ENCODE data around the gene PPP2R2C. TPM values are rescaled to one million over a fixed set of nuclear protein-coding genes. Genes with fewer than 3 reads are reported as not detected.

PPP2R2C gene
- total RNA-seq, 4 donors from 2014 or later: 0.47 to 4.6 (median 1.0) TPM

DNA sequence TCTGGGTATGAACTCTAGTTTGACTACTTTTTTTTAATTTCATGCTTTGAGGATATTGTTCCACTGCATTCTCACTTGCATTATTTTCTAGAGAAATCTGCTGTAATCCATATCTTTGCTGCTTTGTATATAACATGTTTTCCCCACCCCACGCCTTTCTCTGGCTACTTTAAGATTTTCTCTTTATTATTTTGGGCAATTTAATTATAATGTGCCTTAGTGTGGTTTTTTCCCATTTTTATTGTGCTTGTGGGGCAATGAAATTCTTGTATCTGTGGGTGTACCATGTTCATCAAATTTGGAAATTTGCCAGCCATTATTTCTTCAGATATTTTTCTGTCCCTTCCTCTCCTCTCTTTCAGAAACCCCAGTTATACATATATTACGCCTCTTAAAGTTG lies 15.1 kb upstream of the PPP2R2C start:
- ATAC-seq: no peak
- TF ChIP-seq, protein P1, sequence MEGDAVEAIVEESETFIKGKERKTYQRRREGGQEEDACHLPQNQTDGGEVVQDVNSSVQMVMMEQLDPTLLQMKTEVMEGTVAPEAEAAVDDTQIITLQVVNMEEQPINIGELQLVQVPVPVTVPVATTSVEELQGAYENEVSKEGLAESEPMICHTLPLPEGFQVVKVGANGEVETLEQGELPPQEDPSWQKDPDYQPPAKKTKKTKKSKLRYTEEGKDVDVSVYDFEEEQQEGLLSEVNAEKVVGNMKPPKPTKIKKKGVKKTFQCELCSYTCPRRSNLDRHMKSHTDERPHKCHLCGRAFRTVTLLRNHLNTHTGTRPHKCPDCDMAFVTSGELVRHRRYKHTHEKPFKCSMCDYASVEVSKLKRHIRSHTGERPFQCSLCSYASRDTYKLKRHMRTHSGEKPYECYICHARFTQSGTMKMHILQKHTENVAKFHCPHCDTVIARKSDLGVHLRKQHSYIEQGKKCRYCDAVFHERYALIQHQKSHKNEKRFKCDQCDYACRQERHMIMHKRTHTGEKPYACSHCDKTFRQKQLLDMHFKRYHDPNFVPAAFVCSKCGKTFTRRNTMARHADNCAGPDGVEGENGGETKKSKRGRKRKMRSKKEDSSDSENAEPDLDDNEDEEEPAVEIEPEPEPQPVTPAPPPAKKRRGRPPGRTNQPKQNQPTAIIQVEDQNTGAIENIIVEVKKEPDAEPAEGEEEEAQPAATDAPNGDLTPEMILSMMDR (IDR thresholded peaks at IDR 0.05): no peak
- TF ChIP-seq POLR2AphosphoS5 (IDR thresholded peaks at IDR 0.05) (no peak), EP300 (IDR thresholded peaks at IDR 0.05) (no peak), POLR2A (IDR thresholded peaks at IDR 0.05) (no peak)
- H3K4me3 ChIP-seq: no peak overlapping the region
- H3K27me3 ChIP-seq: peaks cover 19% of the 10 kb centered on the region
- no peaks in the 10 kb centered on the region for H3K4me1 ChIP-seq
- no peaks in the 10 kb centered on the region for H3K36me3 ChIP-seq
- peaks cover 0 to 59% (median 2%) of the 10 kb centered on the region in 3 donors for H3K9me3 ChIP-seq
- WGBS, 2 donors (ENCODE audit: low coverage in 1 of 2): 48 to 50% methylated on average over 2 of the region's 2 CpGs
- no peak overlapping the region for H3K27ac ChIP-seq

DNA sequence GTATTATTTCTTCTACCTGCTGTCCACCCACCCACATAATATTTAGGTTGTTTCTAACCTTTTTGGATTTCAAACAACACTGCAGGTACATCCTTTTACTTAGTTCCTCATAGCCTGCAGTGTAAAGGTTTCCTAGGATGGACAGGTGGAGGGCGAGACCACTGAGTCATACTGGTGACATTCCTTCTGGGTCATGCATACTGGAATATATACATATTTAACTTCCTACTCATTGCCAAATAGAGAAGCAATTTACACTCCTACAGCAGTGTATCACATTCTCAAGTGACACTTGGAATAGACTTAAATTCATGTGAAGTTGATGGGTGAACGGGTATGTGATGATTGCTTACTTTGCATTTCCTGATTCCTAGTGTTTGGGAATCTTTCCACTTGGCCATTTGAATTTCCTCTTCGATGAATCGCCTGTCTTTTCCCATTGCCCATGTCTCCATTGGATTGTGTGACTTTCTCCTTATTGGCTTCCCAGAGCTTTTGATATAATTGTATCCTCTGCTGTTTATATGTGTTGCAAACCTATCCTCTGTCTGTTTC lies 8.2 kb upstream of the PPP2R2C start:
- TF ChIP-seq POLR2AphosphoS5 (IDR thresholded peaks at IDR 0.05): no peak
- Histone ChIP-seq H3K9me3 (peaks cover 0 to 19% (median 2%) of the 10 kb centered on the region in 3 donors), H3K36me3 (no peaks in the 10 kb centered on the region), H3K27ac (no peak overlapping the region), H3K4me3 (no peak overlapping the region), H3K4me1 (no peaks in the 10 kb centered on the region), H3K27me3 (peaks cover 59% of the 10 kb centered on the region)
- no peak for ATAC-seq
- WGBS, 2 donors (ENCODE audit: low coverage in 1 of 2): 50 to 65% methylated on average over 4 of the region's 4 CpGs

DNA sequence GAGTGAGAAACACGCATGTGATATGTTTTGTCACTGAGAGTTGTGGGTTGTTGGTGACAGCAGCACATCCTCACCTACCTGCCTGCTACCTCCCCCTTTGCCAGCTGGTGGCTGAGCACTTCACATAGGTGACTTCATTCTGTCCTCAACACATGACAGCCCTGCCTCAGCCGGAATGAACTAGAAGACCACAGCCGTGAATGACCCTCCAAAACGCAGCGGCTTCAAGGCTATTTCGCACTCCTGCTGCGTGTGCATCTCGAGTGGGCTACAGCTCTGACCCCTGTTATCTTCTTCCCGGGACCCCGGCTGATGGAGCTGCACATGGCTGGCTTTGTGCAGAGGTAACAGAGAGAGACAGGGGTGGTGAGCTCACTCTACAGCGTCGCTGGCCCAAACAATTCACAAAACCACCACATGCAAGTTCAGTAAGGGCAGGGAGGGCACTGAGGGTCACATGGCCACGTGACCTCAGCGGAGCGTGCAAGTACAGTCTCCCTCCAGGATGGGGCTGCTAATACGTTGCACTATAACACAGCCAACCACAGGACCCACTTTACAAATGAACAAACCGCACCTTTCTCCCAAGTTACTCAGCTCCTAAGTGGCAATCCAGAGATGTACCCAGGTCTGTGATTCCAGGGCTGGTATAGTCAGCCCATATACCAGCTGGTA lies 6.3 kb upstream of the PPP2R2C start:
- WGBS, 2 donors (ENCODE audit: low coverage in 1 of 2): 51 to 80% methylated on average over 2 to 9 of the region's 17 CpGs
- Histone ChIP-seq H3K4me3 (no peak overlapping the region), H3K9me3 (peaks cover 0 to under 1% (median under 1%) of the 10 kb centered on the region in 3 donors), H3K27ac (no peak overlapping the region), H3K4me1 (no peaks in the 10 kb centered on the region), H3K27me3 (peaks cover 79% of the 10 kb centered on the region), H3K36me3 (no peaks in the 10 kb centered on the region)
- no peak for ATAC-seq
- no peak for TF ChIP-seq POLR2AphosphoS5 (IDR thresholded peaks at IDR 0.05)
- TF ChIP-seq, protein P1 (IDR thresholded peaks at IDR 0.05): no peak
- no peak for TF ChIP-seq EP300 (IDR thresholded peaks at IDR 0.05)
- TF ChIP-seq POLR2A (IDR thresholded peaks at IDR 0.05): no peak

DNA sequence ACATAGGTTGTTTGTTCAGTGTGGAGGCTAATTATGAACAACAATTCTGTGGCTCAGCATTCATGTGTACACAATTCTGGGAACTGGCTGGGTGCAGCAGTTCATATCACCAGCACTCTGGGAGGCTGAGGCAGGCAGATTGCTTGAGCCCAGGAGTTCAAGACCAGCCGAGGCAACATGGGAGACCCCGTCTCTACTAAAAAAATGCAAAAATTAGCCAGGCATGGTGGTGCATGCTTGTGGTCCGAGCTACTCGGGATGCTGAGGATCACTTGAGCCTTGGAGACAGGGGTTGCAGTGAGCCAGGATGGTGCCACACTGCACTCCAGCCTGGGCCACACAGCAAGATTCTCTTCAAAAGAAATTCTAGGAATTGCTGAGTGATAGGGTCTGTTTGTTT lies 4.5 kb upstream of the PPP2R2C start:
- peaks cover 86% of the 10 kb centered on the region for H3K27me3 ChIP-seq
- no peaks in the 10 kb centered on the region for H3K9me3 ChIP-seq
- H3K27ac ChIP-seq: no peak overlapping the region
- 85% methylated on average over 4 of the region's 4 CpGs; no CpG with 5 or more reads in 1 of the 2 donors for WGBS, 2 donors (ENCODE audit: low coverage in 1 of 2)
- H3K4me1 ChIP-seq: peaks cover 0 to 7% (median 0%) of the 10 kb centered on the region in 3 donors
- TF ChIP-seq EP300 (IDR thresholded peaks at IDR 0.05): no peak
- TF ChIP-seq POLR2AphosphoS5 (IDR thresholded peaks at IDR 0.05): no peak
- TF ChIP-seq, protein P1 (IDR thresholded peaks at IDR 0.05): no peak
- TF ChIP-seq POLR2A (IDR thresholded peaks at IDR 0.05): no peak
- no peak for ATAC-seq
- no peaks in the 10 kb centered on the region for H3K36me3 ChIP-seq
- no peak overlapping the region for H3K4me3 ChIP-seq

DNA sequence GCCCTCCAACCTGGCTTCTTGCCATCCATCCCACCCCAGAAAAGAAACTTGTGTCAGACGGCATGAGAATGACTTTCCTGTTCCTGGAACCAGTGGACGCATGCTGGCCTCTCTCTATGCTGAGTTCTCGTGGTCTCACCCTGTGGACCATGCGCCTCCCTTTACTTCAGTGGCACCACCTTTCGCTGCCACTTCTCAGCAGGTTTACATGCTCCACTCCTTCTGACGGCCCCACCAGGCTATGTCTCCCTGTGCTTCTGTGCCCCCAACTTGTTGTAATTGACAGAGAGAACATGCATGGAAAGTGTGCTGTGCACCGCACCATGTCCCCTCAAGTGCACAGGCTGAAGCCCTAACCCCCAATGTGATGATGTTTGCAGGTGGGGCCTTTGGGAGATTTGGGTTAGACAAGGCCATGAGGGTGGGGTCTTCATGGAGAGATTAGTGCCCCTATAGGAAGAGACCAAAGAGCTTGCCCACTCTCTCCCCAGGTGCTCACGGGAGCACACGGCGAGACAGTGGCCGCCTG lies 3.1 kb upstream of the PPP2R2C start:
- Histone ChIP-seq H3K9me3 (no peaks in the 10 kb centered on the region), H3K27ac (no peak overlapping the region), H3K4me1 (peaks cover 0 to 20% (median 4%) of the 10 kb centered on the region in 3 donors), H3K36me3 (no peaks in the 10 kb centered on the region), H3K4me3 (no peak overlapping the region), H3K27me3 (peaks cover 96% of the 10 kb centered on the region)
- ATAC-seq: no peak
- TF ChIP-seq POLR2AphosphoS5 (IDR thresholded peaks at IDR 0.05): no peak
- no peak for TF ChIP-seq EP300 (IDR thresholded peaks at IDR 0.05)
- TF ChIP-seq, protein P1 (IDR thresholded peaks at IDR 0.05): no peak
- no peak for TF ChIP-seq POLR2A (IDR thresholded peaks at IDR 0.05)
- WGBS, 2 donors (ENCODE audit: low coverage in 1 of 2): 87 to 100% methylated on average over 1 to 10 of the region's 11 CpGs
